WERI-Rb-1 (cell line): ENCODE data around the gene COMMD7.
"Not testable (repeated sequence)": the region's sequence is repeated elsewhere in the genome, so short reads cannot be mapped to it uniquely, and the experiment has no call there.

ENCODE experiments used
- DNase-seq: peaks from one replicate; pipeline ENCODE4 v3.0.0-alpha.2; 2020
- H3K27ac ChIP-seq: fragments of 250-450 bp; sonication (Bioruptor Pico); 2 replicates; pipeline ENCODE4 v1.5.1; 2020; ENCODE audit warnings: mild to moderate bottlenecking, moderate library complexity
- H3K27me3 ChIP-seq: fragments of 250-450 bp; sonication (Bioruptor Pico); 2 replicates; pipeline ENCODE4 v1.5.1; 2021; ENCODE audit warnings: mild to moderate bottlenecking, low read depth, moderate library complexity; ENCODE audit not compliant: insufficient read depth, severe bottlenecking
- H3K36me3 ChIP-seq: fragments of 250-450 bp; sonication (Bioruptor Pico); 2 replicates; pipeline ENCODE4 v1.5.1; 2020; ENCODE audit warnings: mild to moderate bottlenecking, moderate library complexity
- H3K4me3 ChIP-seq: 2 replicates; pipeline ENCODE4 v1.5.1; 2011; ENCODE audit warnings: low read depth, mild to moderate bottlenecking, control low read depth, low read length
- H3K9me3 ChIP-seq: fragments of 250-450 bp; sonication (Bioruptor Pico); 2 replicates; pipeline ENCODE4 v1.5.1; 2021; ENCODE audit warnings: mild to moderate bottlenecking, moderate library complexity; ENCODE audit not compliant: severe bottlenecking
- CTCF ChIP-seq: IDR thresholded peaks from 2 replicates; pipeline ENCODE4 v1.5.1; 2011; ENCODE audit warnings: low read depth, mild to moderate bottlenecking, control low read depth, inconsistent platforms, low read length

The COMMD7 gene

DNA sequence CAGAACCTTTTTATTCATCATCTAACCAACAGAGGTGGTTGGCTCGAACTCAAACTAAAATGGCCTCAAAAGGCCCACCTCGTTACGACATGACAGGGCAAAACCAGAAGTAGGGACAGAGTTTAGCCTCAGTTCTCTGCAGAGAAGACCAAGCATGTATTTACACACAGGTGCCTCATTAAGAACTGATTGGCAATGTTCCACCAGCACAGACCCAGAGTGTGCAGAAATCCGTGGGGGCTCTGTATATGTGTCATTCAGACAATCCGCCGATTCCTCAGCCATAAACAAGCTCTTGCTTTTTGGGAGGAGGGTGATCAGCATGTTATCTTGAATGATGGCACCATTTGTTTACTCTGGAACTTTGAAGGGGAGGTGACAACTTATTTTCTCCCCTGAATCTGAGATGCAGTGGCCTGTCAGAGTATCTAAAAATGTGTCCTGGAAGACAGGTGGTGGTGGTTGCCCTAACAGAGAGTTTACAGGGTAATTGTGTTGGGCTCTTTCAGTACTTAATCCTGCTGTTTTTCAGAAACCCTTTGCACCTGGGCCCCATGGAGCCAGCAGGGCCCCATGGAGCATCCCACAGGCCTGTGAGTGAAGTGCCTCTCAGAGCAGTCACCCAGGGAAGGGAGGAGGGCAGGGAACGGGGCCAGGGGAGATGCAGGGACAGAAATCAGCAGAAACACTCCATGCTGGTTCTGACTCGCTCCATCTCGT is 40.4 kb downstream of the COMMD7 start:
- Histone ChIP-seq H3K27me3 (no peaks in the 10 kb centered on the region), H3K36me3 (peaks cover 12% of the 10 kb centered on the region), H3K9me3 (no peaks in the 10 kb centered on the region), H3K4me3 (no peak overlapping the region), H3K27ac (no peak overlapping the region)
- TF ChIP-seq CTCF = no peak
- DNase-seq = no peak

DNA sequence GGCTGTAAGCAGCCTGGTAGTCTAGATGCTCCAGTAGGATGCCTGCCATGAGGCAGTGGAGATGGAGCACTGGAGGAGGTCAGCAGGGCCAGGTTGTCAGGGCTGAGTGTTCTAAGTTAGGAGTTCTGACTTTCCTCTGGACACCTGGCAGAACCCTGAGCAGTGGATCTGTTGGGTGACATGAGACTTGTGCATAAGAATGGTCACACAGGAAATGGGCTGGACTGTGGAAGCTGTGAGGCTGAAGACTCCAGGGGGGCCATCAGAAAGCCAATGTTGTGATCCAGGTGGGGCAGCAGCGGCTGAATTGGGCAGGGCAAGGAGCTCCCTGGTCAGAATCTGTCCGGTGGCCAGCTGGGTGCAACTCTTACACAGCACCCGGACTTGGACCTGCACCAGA is 45.7 kb downstream of the COMMD7 start:
- DNase-seq = no peak
- no peak for TF ChIP-seq CTCF
- no peak overlapping the region for H3K27ac ChIP-seq
- no peaks in the 10 kb centered on the region for H3K9me3 ChIP-seq
- H3K36me3 ChIP-seq = no peaks in the 10 kb centered on the region
- no peak overlapping the region for H3K4me3 ChIP-seq
- H3K27me3 ChIP-seq = no peaks in the 10 kb centered on the region

- H3K27me3 ChIP-seq = no peaks in the 10 kb centered on the region
- DNase-seq = no peak
- no peak overlapping the region for H3K27ac ChIP-seq
- no peaks in the 10 kb centered on the region for H3K9me3 ChIP-seq
- TF ChIP-seq CTCF = no peak
- no peak overlapping the region for H3K4me3 ChIP-seq
- no peaks in the 10 kb centered on the region for H3K36me3 ChIP-seq
These were observed 48.2 kb downstream of the COMMD7 start for GRCh38 chr20:32695089-32695488.

- H3K27me3 ChIP-seq, H3K4me3 ChIP-seq, H3K9me3 ChIP-seq, DNase-seq, H3K36me3 ChIP-seq, H3K27ac ChIP-seq: not testable (repeated sequence)
These were observed 54.3 kb downstream of the COMMD7 start for GRCh38 chr20:32688966-32689365.

GRCh38 chr20:32687180-32687532 is 56.1 kb downstream of the COMMD7 start:
- no peak for TF ChIP-seq CTCF
- DNase-seq = no peak
- Histone ChIP-seq H3K27ac (no peak overlapping the region), H3K9me3 (no peaks in the 10 kb centered on the region), H3K4me3 (no peak overlapping the region), H3K36me3 (no peaks in the 10 kb centered on the region), H3K27me3 (no peaks in the 10 kb centered on the region)

DNA sequence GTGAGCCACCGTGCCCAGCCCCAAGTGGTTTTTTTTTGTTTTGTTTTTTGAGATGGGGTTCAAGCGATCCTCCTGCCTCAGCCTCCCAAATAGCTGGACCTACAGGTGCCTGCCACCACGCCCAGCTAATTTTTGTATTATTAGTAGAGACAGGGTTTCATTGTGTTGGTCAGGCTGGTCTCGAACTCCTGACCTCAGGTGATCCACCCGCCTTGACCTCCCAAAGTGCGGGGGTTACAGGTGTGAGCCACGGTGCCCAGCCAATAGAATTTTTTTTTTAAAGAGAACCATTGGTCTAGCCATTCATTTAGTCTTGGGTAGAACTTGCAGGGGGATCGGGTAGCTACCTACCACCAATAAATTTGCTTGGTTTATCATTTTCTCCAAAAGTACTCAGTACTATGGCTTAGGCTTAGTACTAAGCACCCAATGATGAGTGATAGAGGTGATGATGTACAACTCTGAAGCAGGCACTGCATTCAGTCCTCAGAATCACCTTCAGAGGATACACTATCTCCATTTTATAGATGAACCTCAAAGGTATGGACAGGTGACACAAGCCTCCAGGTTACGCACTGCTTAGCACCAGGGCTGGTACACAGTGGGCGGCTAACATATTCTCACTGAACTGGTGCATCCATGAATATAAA is 56.6 kb downstream of the COMMD7 start:
- no peak overlapping the region for H3K27ac ChIP-seq
- H3K9me3 ChIP-seq = no peaks in the 10 kb centered on the region
- TF ChIP-seq CTCF = no peak
- no peaks in the 10 kb centered on the region for H3K36me3 ChIP-seq
- no peaks in the 10 kb centered on the region for H3K27me3 ChIP-seq
- no peak overlapping the region for H3K4me3 ChIP-seq
- no peak for DNase-seq
